Measurements from ENCODE around the gene WHRN.

Gene WHRN

DNA sequence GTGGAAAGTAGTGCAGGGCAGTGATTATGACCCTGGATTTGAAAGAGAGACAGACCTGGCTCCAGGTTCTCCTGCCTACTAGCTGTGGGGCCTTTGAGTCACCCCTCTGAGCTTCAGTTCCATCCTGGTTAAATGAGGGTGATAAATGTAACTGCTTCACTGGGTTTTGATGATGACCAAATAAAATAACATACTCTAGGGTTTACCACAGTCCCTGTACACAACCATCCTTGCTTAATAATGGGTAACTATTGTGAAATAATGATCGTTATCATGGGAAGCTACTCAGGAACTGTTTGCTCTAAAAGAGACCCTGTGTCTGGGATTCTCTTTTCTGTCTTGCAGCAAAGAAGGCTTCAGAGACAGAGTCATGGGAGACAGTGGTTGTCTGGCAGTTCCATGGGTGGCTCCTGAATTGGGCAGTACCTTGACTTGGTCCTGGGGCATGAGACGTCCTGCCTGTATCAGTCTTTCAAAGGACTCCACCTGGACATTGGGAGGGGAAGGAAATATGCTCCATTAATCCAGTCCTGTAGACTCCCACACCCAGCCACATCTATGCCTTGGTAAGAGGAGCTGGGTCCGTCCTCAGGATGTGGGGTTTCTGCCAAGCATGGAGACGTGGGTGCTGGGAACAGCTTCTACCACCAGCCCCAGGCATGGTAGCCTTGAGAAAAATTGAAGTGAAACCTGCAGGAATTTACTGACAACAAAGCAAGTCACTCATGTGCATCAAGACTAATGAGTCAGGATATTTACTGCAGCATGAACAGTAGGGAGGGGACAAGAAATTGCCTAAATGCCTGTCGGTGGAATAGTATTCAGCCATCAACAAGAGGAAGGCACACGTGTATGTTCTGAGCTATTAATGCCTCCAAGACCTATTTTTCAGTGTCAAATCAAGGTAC is 140.9 kb downstream of the WHRN start:
- H3K4me3 ChIP-seq (ENCODE audit: low read depth, low read length), result no peak overlapping the region
- peak; percentile 71 for DNase-seq (ENCODE audit: low read depth)
- TF ChIP-seq CTCF (IDR thresholded peaks at IDR 0.05; ENCODE audit: low read depth, low read length, missing control alignments), result no peak
- in situ Hi-C loops (cut with HindIII; ENCODE audit: low sequenced_read_pairs), result no loop called here

- no peak for DNase-seq (ENCODE audit: low read depth)
These were observed 141.8 kb downstream of the WHRN start for GRCh38 chr9:114363424-114363823.

DNA sequence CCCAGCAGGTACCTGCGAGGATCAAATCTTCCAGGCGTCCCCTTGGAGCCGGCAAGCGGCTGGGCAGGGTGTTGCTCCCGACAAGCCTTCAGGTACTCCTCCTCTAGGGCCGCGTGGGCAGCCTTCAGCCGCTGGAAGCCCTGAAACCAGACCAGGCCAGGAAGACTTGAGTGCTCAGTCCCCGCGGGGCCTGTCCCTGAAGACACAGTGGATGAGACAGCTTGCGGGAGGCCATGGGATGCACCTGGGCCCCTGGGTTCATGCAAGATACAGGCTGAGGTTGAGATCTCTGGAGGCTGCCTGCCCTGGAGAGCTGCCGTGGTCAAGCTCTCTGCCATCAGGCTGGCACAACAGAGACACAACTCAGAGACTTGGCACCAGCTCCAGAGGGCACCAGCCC is 142.9 kb downstream of the WHRN start:
- in situ Hi-C loops (cut with HindIII; ENCODE audit: low sequenced_read_pairs), result no loop called here
- no peak for DNase-seq (ENCODE audit: low read depth)
- no peak overlapping the region for H3K4me3 ChIP-seq (ENCODE audit: low read depth, low read length)
- no peak for TF ChIP-seq CTCF (IDR thresholded peaks at IDR 0.05; ENCODE audit: low read depth, low read length, missing control alignments)

More at GRCh38 chr9:114363424-114363823, 141.8 kb downstream of the WHRN start:
- no peak overlapping the region for H3K4me3 ChIP-seq (ENCODE audit: low read depth, low read length)
- TF ChIP-seq CTCF (IDR thresholded peaks at IDR 0.05; ENCODE audit: low read depth, low read length, missing control alignments), result no peak
- in situ Hi-C loops (cut with HindIII; ENCODE audit: low sequenced_read_pairs), result no loop called here

DNA sequence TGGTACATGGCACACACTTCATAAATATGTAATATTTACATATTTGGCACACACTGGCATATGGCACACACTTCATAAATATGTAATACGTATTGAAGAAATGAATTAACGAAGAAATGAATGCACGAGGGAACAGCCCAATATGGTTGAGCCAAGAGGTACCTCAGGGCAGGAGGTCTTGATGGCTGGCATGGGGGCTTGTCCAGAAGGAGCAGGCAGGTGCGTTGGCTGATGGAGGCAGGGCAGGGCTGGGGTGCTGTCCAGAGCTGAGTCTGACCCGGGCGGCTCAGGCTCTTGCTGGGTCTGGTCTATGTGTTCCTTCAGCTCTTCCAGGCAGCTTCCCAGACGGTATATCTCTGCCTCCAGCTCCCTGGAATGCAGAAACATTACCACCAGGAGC is 143.7 kb downstream of the WHRN start:
- no peak overlapping the region for H3K4me3 ChIP-seq (ENCODE audit: low read depth, low read length)
- TF ChIP-seq CTCF (IDR thresholded peaks at IDR 0.05; ENCODE audit: low read depth, low read length, missing control alignments), result no peak
- in situ Hi-C loops (cut with HindIII; ENCODE audit: low sequenced_read_pairs), result no loop called here
- no peak for DNase-seq (ENCODE audit: low read depth)

GRCh38 chr9:114359801-114360200 is 145.5 kb downstream of the WHRN start:
- DNase-seq (ENCODE audit: low read depth), result no peak
- no peak for TF ChIP-seq CTCF (IDR thresholded peaks at IDR 0.05; ENCODE audit: low read depth, low read length, missing control alignments)
- no peak overlapping the region for H3K4me3 ChIP-seq (ENCODE audit: low read depth, low read length)
- in situ Hi-C loops (cut with HindIII; ENCODE audit: low sequenced_read_pairs), result no loop called here

GRCh38 chr9:114357911-114358328 is 147.4 kb downstream of the WHRN start:
- in situ Hi-C loops (cut with HindIII; ENCODE audit: low sequenced_read_pairs), result no loop called here
- no peak overlapping the region for H3K4me3 ChIP-seq (ENCODE audit: low read depth, low read length)
- no peak for DNase-seq (ENCODE audit: low read depth)
- TF ChIP-seq CTCF (IDR thresholded peaks at IDR 0.05; ENCODE audit: low read depth, low read length, missing control alignments), result no peak

All from astrocyte of the cerebellum (primary cell).